ENCODE data around the gene MROH2B.

DNA sequence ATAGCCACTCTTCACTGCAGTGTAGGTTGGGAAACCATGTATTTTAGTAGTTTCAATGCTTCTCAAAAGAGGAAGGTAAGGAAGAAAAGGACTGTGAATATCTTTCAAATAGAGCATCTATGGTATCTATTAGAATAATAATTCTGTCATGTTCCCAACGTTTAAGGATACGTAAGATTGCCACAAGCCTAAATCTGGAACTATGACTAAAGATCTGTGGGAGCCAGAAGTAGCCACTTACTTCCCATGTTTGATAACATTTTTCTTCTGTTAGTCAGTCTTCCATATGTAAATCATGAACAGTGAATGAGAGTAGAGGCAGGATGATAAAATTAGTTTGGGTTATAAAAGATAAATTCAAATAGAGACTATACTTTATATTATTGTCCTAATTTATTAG lies 16.3 kb upstream of the MROH2B start:
- TF ChIP-seq POLR2A (IDR thresholded peaks at IDR 0.05) (no peak), POLR2AphosphoS5 (IDR thresholded peaks at IDR 0.05) (no peak), EP300 (IDR thresholded peaks at IDR 0.05) (no peak)
- TF ChIP-seq, protein P1, sequence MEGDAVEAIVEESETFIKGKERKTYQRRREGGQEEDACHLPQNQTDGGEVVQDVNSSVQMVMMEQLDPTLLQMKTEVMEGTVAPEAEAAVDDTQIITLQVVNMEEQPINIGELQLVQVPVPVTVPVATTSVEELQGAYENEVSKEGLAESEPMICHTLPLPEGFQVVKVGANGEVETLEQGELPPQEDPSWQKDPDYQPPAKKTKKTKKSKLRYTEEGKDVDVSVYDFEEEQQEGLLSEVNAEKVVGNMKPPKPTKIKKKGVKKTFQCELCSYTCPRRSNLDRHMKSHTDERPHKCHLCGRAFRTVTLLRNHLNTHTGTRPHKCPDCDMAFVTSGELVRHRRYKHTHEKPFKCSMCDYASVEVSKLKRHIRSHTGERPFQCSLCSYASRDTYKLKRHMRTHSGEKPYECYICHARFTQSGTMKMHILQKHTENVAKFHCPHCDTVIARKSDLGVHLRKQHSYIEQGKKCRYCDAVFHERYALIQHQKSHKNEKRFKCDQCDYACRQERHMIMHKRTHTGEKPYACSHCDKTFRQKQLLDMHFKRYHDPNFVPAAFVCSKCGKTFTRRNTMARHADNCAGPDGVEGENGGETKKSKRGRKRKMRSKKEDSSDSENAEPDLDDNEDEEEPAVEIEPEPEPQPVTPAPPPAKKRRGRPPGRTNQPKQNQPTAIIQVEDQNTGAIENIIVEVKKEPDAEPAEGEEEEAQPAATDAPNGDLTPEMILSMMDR (IDR thresholded peaks at IDR 0.05), result no peak
